IgD-negative memory B cell (primary cell): ENCODE results near the gene OR5M8. TPM values are rescaled to one million over a fixed set of nuclear protein-coding genes. Genes with fewer than 3 reads are reported as not detected.

Source experiments
- H3K27ac Mint-ChIP-seq, 3 donors: one replicate each; pipeline ENCODE4 v1.8.0; 2020 to 2022; ENCODE audit warnings: mild to moderate bottlenecking in 3 of 3, mixed read lengths in 3 of 3, moderate library complexity in 1 of 3
- H3K27me3 Mint-ChIP-seq: one replicate; pipeline ENCODE4 v1.8.0; 2021; ENCODE audit warnings: mixed read lengths
- H3K36me3 Mint-ChIP-seq: one replicate; pipeline ENCODE4 v1.8.0; 2020; ENCODE audit warnings: mild to moderate bottlenecking, mixed read lengths
- H3K4me1 Mint-ChIP-seq, 3 donors: one replicate each; pipeline ENCODE4 v1.8.0; 2020 to 2022; ENCODE audit warnings: mixed read lengths in 3 of 3, mild to moderate bottlenecking in 1 of 3
- H3K4me3 Mint-ChIP-seq, 4 donors: one replicate each; pipeline ENCODE4 v1.8.0; 2020 to 2022; ENCODE audit warnings: mild to moderate bottlenecking in 4 of 4, mixed read lengths in 4 of 4, moderate library complexity in 3 of 4
- H3K9me3 Mint-ChIP-seq, 3 donors: one replicate each; pipeline ENCODE4 v1.8.0; 2020 to 2021; ENCODE audit warnings: mixed read lengths in 3 of 3, mild to moderate bottlenecking in 1 of 3
- polyA plus RNA-seq: library from polyadenylated mRNA; unstranded; fragments of 300-500 nt; fragmentation: Illumina TruSeq; gene quantifications from one replicate; pipeline ENCODE4 v1.2.3, GENCODE V29; 2021

OR5M8 gene
- polyA plus RNA-seq: not detected

DNA sequence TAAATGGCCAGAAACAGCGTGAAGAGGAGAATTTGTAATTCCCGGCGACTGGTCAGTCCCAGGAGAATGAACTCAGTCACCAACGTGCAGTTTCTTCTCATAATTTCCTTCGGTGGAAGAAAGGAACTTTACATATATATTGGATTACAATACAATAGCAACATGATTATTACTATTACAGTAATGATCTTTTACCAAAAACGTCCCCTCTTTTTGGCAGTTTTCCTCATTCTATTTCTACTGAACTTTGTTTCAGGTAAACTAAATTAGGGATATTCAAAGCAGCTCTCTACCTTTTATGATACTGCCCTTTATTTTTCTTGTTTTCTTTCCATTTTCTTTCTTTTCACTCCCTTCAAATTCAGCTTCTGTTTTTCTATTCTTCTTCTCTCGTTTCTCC lies at the start of gene OR5M8:
Gene OR5M8 (minus strand): TSS at position 101 of the 400 bp plus-strand sequence. CDS start 0 bp downstream, at position 101.
- no peak within 1 kb of the TSS for H3K4me3 Mint-ChIP-seq
- no peak within 1 kb of the TSS for H3K27ac Mint-ChIP-seq
- H3K36me3 Mint-ChIP-seq: no peaks in the 10 kb centered on the region
- H3K4me1 Mint-ChIP-seq: peaks cover 0 to 2% (median 0%) of the 10 kb centered on the region in 3 donors
- H3K9me3 Mint-ChIP-seq: peaks cover 2 to 23% (median 3%) of the 10 kb centered on the region in 3 donors
- no peaks in the 10 kb centered on the region for H3K27me3 Mint-ChIP-seq

DNA sequence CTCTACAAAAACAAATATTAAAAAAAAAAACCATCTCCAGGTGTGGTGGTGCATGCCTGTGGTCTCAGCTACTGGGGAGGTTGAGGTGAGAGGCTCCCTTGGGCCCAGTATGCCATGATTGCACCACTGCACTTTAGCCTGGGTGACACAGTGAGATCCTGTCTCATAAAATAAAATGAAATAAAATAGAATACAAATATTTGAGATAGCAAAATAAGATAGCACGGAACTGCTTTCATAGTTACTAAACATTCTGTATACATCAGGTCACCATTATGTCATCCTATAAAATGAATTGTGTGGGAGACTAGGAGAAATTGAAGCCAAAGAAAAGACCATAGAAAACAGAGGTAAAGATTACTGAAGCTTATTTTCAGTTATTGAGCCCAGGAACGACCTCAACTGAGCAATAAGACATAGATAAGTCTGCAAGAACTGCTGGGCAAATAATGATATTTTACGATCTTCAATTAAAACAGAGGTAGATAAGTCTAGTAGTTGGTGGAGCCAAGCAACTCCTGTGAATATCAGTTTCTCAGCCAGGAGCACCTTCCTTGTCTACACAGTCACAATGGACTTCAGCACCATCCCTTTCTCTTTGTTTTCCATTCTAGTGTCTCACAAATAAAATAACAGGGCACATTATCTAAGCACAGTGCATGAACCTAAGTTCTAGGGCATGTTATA lies 42.0 kb upstream of the OR5M8 start:
- no peaks in the 10 kb centered on the region for H3K36me3 Mint-ChIP-seq
- no peaks in the 10 kb centered on the region for H3K27me3 Mint-ChIP-seq
- H3K27ac Mint-ChIP-seq: no peak overlapping the region
- H3K4me3 Mint-ChIP-seq: no peak overlapping the region
- H3K4me1 Mint-ChIP-seq: no peaks in the 10 kb centered on the region
- H3K9me3 Mint-ChIP-seq: peaks cover 0 to 3% (median 3%) of the 10 kb centered on the region in 3 donors

DNA sequence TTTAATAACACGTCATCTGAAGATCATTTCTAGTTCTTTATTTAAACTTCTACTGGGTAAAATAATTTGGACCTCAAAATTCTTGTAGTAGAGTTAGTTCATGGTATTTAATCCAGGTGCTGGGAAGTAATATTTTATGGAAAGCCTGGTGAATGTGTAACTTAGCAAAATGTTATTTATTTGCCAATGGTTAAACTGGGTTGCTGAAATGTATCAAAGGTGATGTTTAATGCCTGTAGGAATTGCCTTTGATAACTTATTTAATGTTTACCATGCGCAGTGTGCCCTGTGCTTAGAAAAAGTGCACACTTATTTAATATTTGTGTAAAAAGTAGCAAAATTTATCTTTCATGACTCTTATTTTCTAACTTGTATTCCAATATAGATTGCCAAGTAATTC lies 40.7 kb upstream of the OR5M8 start:
- Mint-ChIP-seq H3K4me1 (no peaks in the 10 kb centered on the region), H3K4me3 (no peak overlapping the region), H3K27me3 (no peaks in the 10 kb centered on the region), H3K27ac (no peak overlapping the region), H3K36me3 (no peaks in the 10 kb centered on the region), H3K9me3 (peaks cover 0 to 3% (median 1%) of the 10 kb centered on the region in 3 donors)

GRCh38 chr11:56522008-56522407 lies 30.8 kb upstream of the OR5M8 start:
- Mint-ChIP-seq H3K4me3 (no peak overlapping the region), H3K27ac (no peak overlapping the region), H3K36me3 (no peaks in the 10 kb centered on the region), H3K9me3 (peaks cover 0 to 9% (median 8%) of the 10 kb centered on the region in 3 donors), H3K4me1 (no peaks in the 10 kb centered on the region), H3K27me3 (no peaks in the 10 kb centered on the region)

GRCh38 chr11:56513280-56513679 lies 22.1 kb upstream of the OR5M8 start:
- Mint-ChIP-seq H3K4me3 (no peak overlapping the region), H3K27ac (no peak overlapping the region), H3K9me3 (peaks cover 3 to 10% (median 6%) of the 10 kb centered on the region in 3 donors), H3K27me3 (no peaks in the 10 kb centered on the region), H3K4me1 (peaks cover 0 to 1% (median 0%) of the 10 kb centered on the region in 3 donors), H3K36me3 (no peaks in the 10 kb centered on the region)

- no peak overlapping the region for H3K4me3 Mint-ChIP-seq
- H3K4me1 Mint-ChIP-seq: no peaks in the 10 kb centered on the region
- peaks cover 0 to 11% (median 6%) of the 10 kb centered on the region in 3 donors for H3K9me3 Mint-ChIP-seq
- no peaks in the 10 kb centered on the region for H3K36me3 Mint-ChIP-seq
- H3K27me3 Mint-ChIP-seq: no peaks in the 10 kb centered on the region
- no peak overlapping the region for H3K27ac Mint-ChIP-seq
These were observed 18.3 kb upstream of the OR5M8 start for GRCh38 chr11:56509439-56509838.

- Mint-ChIP-seq H3K4me1 (peaks cover 0 to 2% (median 0%) of the 10 kb centered on the region in 3 donors), H3K4me3 (no peak overlapping the region), H3K9me3 (peaks cover 0 to 13% (median 2%) of the 10 kb centered on the region in 3 donors), H3K27ac (no peak overlapping the region), H3K27me3 (no peaks in the 10 kb centered on the region), H3K36me3 (no peaks in the 10 kb centered on the region)
These were observed 5.8 kb upstream of the OR5M8 start for GRCh38 chr11:56497010-56497409.

- H3K4me1 Mint-ChIP-seq: peaks cover 0 to 2% (median 0%) of the 10 kb centered on the region in 3 donors
- H3K27me3 Mint-ChIP-seq: no peaks in the 10 kb centered on the region
These were observed 3.9 kb upstream of the OR5M8 start for GRCh38 chr11:56495117-56495516.

GRCh38 chr11:56486801-56487200 lies 4.4 kb downstream of the OR5M8 start:
- Mint-ChIP-seq H3K36me3 (no peaks in the 10 kb centered on the region), H3K27ac (no peak overlapping the region), H3K27me3 (no peaks in the 10 kb centered on the region), H3K4me1 (no peaks in the 10 kb centered on the region), H3K9me3 (peaks cover 3 to 15% (median 5%) of the 10 kb centered on the region in 3 donors), H3K4me3 (no peak overlapping the region)

More at GRCh38 chr11:56495117-56495516, 3.9 kb upstream of the OR5M8 start:
- no peak overlapping the region for H3K27ac Mint-ChIP-seq
- no peak overlapping the region for H3K4me3 Mint-ChIP-seq
- H3K9me3 Mint-ChIP-seq: peaks cover 0 to 16% (median 2%) of the 10 kb centered on the region in 3 donors
- H3K36me3 Mint-ChIP-seq: no peaks in the 10 kb centered on the region

DNA sequence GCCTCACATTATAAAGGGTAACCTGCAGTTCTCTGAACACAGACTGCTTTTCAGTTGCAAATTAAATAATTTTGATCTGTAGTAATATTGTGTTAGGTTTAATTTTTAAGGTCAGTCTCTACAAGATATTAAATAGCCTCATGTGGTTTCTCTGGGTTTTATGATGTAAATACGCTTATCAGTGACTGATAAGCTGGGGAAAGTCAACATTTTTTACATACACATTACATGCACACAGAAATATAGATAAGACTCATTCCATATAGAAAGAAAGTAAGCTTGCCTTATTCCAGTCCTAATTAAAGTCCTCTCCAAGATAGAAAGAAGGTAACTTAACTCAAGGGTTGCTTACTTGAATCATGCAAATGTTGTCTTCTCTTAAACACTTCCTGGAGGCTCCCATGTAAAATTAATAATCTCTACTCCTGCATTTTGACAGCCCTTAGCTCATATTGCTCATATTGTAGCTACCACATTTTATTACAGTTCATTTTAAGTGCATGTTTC lies 16.4 kb downstream of the OR5M8 start:
- Mint-ChIP-seq H3K27ac (no peak overlapping the region), H3K27me3 (no peaks in the 10 kb centered on the region), H3K4me1 (no peaks in the 10 kb centered on the region), H3K9me3 (peaks cover 5 to 8% (median 7%) of the 10 kb centered on the region in 3 donors), H3K36me3 (no peaks in the 10 kb centered on the region), H3K4me3 (no peak overlapping the region)

GRCh38 chr11:56473252-56473651 lies 17.9 kb downstream of the OR5M8 start, which contains the start of gene OR5M3:
OR5M3 (minus strand) TSS chr11:56473352; CDS start chr11:56470497, 2,855 bp downstream.
- no peaks in the 10 kb centered on the region for H3K4me1 Mint-ChIP-seq
- no peak within 1 kb of the TSS for H3K27ac Mint-ChIP-seq
- H3K9me3 Mint-ChIP-seq: peaks cover 0 to 5% (median 3%) of the 10 kb centered on the region in 3 donors
- H3K4me3 Mint-ChIP-seq: no peak within 1 kb of the TSS
- H3K36me3 Mint-ChIP-seq: no peaks in the 10 kb centered on the region
- H3K27me3 Mint-ChIP-seq: no peaks in the 10 kb centered on the region

GRCh38 chr11:56457076-56457475 lies 34.1 kb downstream of the OR5M8 start:
- Mint-ChIP-seq H3K4me3 (no peak overlapping the region), H3K36me3 (no peaks in the 10 kb centered on the region), H3K27me3 (no peaks in the 10 kb centered on the region), H3K9me3 (peaks cover 0 to 9% (median 1%) of the 10 kb centered on the region in 3 donors), H3K27ac (no peak overlapping the region), H3K4me1 (no peaks in the 10 kb centered on the region)

GRCh38 chr11:56453521-56453920 lies 37.6 kb downstream of the OR5M8 start:
- Mint-ChIP-seq H3K27ac (no peak overlapping the region), H3K4me3 (no peak overlapping the region), H3K9me3 (peaks cover 5 to 10% (median 5%) of the 10 kb centered on the region in 3 donors), H3K27me3 (no peaks in the 10 kb centered on the region), H3K4me1 (no peaks in the 10 kb centered on the region), H3K36me3 (no peaks in the 10 kb centered on the region)
